Ishikawa (cell line): ENCODE measurements around the gene PTPRD.

Source experiments
- CREB1 ChIP-seq: IDR thresholded peaks from 2 replicates; pipeline ENCODE4 v1.6.1; 2012; ENCODE audit warnings: low read depth
- EP300 ChIP-seq: IDR thresholded peaks from 2 replicates; pipeline ENCODE4 v1.6.1; 2012; ENCODE audit warnings: borderline replicate concordance
- NFIC ChIP-seq: IDR thresholded peaks from 2 replicates; pipeline ENCODE4 v1.6.1; 2012
- TF ChIP-seq, protein P1 (sequence below): IDR thresholded peaks from 2 replicates; pipeline ENCODE4 v1.6.1; 2012

DNA sequence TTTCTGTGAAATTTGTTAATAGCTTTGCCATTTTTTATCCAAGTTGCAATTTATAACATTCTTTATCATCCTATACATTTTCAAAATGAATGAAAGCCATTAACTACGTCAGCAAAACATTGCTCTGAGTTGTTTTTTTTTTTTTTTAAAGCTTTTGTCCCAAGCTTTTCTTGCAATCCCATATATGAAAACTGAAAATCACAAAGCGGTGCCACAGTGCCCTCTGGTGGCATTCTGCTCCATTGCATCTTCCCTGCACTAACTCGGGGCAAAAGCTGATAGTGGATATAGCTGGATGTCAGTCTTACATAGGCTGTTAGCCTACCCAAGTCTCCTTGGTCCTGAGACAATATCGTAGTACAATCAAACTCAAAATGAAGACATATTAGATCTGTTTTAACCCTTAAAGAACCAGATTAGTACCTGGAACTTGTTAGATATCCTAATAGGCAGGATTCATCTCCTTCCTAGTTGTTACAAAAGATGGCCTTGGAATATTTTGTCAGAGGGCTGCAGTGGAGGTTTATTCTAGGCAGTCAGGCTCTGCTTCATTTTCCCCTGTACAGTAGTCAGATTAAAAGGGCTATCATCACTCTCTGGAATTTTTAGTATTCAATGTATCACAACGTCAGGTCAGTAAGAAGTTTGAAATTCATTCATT is 669.9 kb downstream of the PTPRD start:
- TF ChIP-seq CREB1 (no peak), NFIC (no peak), EP300 (no peak)
- TF ChIP-seq, protein P1, sequence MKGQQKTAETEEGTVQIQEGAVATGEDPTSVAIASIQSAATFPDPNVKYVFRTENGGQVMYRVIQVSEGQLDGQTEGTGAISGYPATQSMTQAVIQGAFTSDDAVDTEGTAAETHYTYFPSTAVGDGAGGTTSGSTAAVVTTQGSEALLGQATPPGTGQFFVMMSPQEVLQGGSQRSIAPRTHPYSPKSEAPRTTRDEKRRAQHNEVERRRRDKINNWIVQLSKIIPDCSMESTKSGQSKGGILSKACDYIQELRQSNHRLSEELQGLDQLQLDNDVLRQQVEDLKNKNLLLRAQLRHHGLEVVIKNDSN = no peak
